Spleen (tissue), 7 donors: ENCODE data around the gene SIM2.

Source experiments
- POLR2A ChIP-seq, 3 donors: fragments of 450-650 bp; IDR thresholded peaks; one replicate each; pipeline ENCODE4 v1.5.1; 2017; ENCODE audit warnings: antibody characterized with exemption in 3 of 3, mild to moderate bottlenecking in 1 of 3
- POLR2AphosphoS5 ChIP-seq, 3 donors: sonication (generic); formaldehyde crosslinking; IDR thresholded peaks; one replicate each; pipeline ENCODE4 v1.5.1; 2017; ENCODE audit warnings: antibody characterized with exemption in 3 of 3
- TF ChIP-seq, protein P1 (sequence below), 11 experiments: fragments of 200-600 bp in 7 of 11; fragments of 450-650 bp in 4 of 11; sonication (generic) in 4 of 11; IDR thresholded peaks in 8 of 11; conservative IDR thresholded peaks in 3 of 11; 1 replicate in 7 of 11; 2 replicates in 4 of 11; pipeline versions ENCODE4 v1.4.0 to v1.8.0; 2016 to 2021; ENCODE audit warnings: antibody characterized with exemption in 11 of 11, inconsistent platforms in 4 of 11, mild to moderate bottlenecking in 1 of 11
- donor health status: DM: no; HTN: no; CAD: no; lungs with moderate emphysema.
- donor health status: DM: no; HTN: no; CAD: no.
- donor health status: DM: no; HTN: no; CAD: no.

GRCh38 chr21:36729310-36729970 lies 30.5 kb downstream of the SIM2 start:
- TF ChIP-seq POLR2AphosphoS5 (IDR thresholded peaks at IDR 0.05) (no peak), POLR2A (IDR thresholded peaks at IDR 0.05) (no peak)
- TF ChIP-seq, protein P1, sequence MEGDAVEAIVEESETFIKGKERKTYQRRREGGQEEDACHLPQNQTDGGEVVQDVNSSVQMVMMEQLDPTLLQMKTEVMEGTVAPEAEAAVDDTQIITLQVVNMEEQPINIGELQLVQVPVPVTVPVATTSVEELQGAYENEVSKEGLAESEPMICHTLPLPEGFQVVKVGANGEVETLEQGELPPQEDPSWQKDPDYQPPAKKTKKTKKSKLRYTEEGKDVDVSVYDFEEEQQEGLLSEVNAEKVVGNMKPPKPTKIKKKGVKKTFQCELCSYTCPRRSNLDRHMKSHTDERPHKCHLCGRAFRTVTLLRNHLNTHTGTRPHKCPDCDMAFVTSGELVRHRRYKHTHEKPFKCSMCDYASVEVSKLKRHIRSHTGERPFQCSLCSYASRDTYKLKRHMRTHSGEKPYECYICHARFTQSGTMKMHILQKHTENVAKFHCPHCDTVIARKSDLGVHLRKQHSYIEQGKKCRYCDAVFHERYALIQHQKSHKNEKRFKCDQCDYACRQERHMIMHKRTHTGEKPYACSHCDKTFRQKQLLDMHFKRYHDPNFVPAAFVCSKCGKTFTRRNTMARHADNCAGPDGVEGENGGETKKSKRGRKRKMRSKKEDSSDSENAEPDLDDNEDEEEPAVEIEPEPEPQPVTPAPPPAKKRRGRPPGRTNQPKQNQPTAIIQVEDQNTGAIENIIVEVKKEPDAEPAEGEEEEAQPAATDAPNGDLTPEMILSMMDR (IDR thresholded peaks at IDR 0.05 in 8 of 11, conservative IDR thresholded peaks at IDR 0.05 in 3 of 11), result no peak
